Ramos (cell line): Measurements from ENCODE around the gene DDX52.

Experiments
- in situ Hi-C: fragments of 300-500 bp; cut with MboI; formaldehyde crosslinking; loops from one replicate; pipeline ENCODE4 v1.14.3; 2022; ENCODE audit warnings: low sequenced_read_pairs; ENCODE audit not compliant: unreplicated experiment

Gene DDX52

GRCh38 chr17:37604556-37604955, 38.7 kb downstream of the DDX52 start:
- in situ Hi-C loops = no loop called here

GRCh38 chr17:37598145-37598544, 45.1 kb downstream of the DDX52 start:
- in situ Hi-C loops = no loop called here

- in situ Hi-C loops = no loop called here
Measured at GRCh38 chr17:37592291-37592690, 51.0 kb downstream of the DDX52 start.

- in situ Hi-C loops = no loop called here
Measured at GRCh38 chr17:37585066-37585465, 58.2 kb downstream of the DDX52 start.

GRCh38 chr17:37576281-37576680, 67.0 kb downstream of the DDX52 start:
- in situ Hi-C loops = no loop called here

GRCh38 chr17:37574427-37574826, 68.8 kb downstream of the DDX52 start:
- in situ Hi-C loops = no loop called here

- in situ Hi-C loops = no loop called here
Measured at GRCh38 chr17:37571674-37572073, 71.6 kb downstream of the DDX52 start.

- in situ Hi-C loops = no loop called here
Measured at GRCh38 chr17:37570527-37571093, 72.6 kb downstream of the DDX52 start.

- in situ Hi-C loops = no loop called here
Measured at GRCh38 chr17:37568350-37569053, 74.7 kb downstream of the DDX52 start.

GRCh38 chr17:37567538-37567937, 75.7 kb downstream of the DDX52 start:
- in situ Hi-C loops = no loop called here

GRCh38 chr17:37567137-37567536, 76.1 kb downstream of the DDX52 start:
- in situ Hi-C loops = no loop called here

- in situ Hi-C loops = no loop called here
Measured at GRCh38 chr17:37564252-37564651, 79.0 kb downstream of the DDX52 start.

- in situ Hi-C loops = no loop called here
Measured at GRCh38 chr17:37562016-37562745, 81.1 kb downstream of the DDX52 start.
